ENCODE results near the gene DAB1.

GRCh38 chr1:57451516-57451915 is 27.7 kb upstream of the DAB1 start:
- TF ChIP-seq CTCF (IDR thresholded peaks at IDR 0.05 in 2 of 3, conservative IDR thresholded peaks at IDR 0.05 in 1 of 3; ENCODE audit: control insufficient read depth in 2 of 3, extremely low read depth in 1 of 3, insufficient read depth in 1 of 3, low read depth in 3 of 3, low read length in 3 of 3): no peak
- TF ChIP-seq KDM1A (IDR thresholded peaks at IDR 0.05; ENCODE audit: borderline replicate concordance): no peak
- no peak for TF ChIP-seq YY1 (IDR thresholded peaks at IDR 0.05; ENCODE audit: low read depth, low read length)
- TF ChIP-seq NR2C2 (IDR thresholded peaks at IDR 0.05; ENCODE audit: borderline replicate concordance, control insufficient read depth, insufficient read length, low read depth): no peak
- no peak for TF ChIP-seq CHD1 (IDR thresholded peaks at IDR 0.05; ENCODE audit: low read depth, low read length)
- TF ChIP-seq RAD21 (IDR thresholded peaks at IDR 0.05; ENCODE audit: insufficient read depth, low read depth, low read length): no peak
- no peak for TF ChIP-seq POLR2AphosphoS2 (IDR thresholded peaks at IDR 0.05; ENCODE audit: low read depth, low read length)
- TF ChIP-seq TAF1 (IDR thresholded peaks at IDR 0.05; ENCODE audit: borderline replicate concordance, low read depth, low read length): no peak
- no peak for TF ChIP-seq POLR2A (IDR thresholded peaks at IDR 0.05; ENCODE audit: low read depth, low read length)
- TF ChIP-seq EED (IDR thresholded peaks at IDR 0.05; ENCODE audit: low read depth): no peak
- no peak for TF ChIP-seq EZH2 (IDR thresholded peaks at IDR 0.05; ENCODE audit: borderline replicate concordance, control insufficient read depth, low read depth, low read length)
